HCT116 (cell line): ENCODE data around the gene PHF3.

Source experiments
- ATF3 ChIP-seq: IDR thresholded peaks from 2 replicates; pipeline ENCODE4 v1.6.1; 2012
- CEBPB ChIP-seq: IDR thresholded peaks from 2 replicates; pipeline ENCODE4 v1.6.1; 2012; ENCODE audit warnings: low read depth
- CTCF ChIP-seq, 3 experiments: fragments of 200-600 bp in 1 of 3; sonication (generic) in 1 of 3; IDR thresholded peaks in 2 of 3; conservative IDR thresholded peaks in 1 of 3; 2 replicates each; pipeline ENCODE4 v1.5.1; 2012 to 2017; ENCODE audit warnings: low read depth in 2 of 3, low read length in 2 of 3, antibody characterized with exemption in 1 of 3, borderline replicate concordance in 1 of 3, control low read depth in 1 of 3, mild to moderate bottlenecking in 1 of 3, mixed read lengths in 1 of 3, mixed run types in 1 of 3, moderate library complexity in 1 of 3; ENCODE audit not compliant: insufficient read depth in 1 of 3
- EGR1 ChIP-seq: IDR thresholded peaks from 2 replicates; pipeline ENCODE4 v1.6.1; 2012; ENCODE audit warnings: low read depth
- EZH2 ChIP-seq: fragments of 200-600 bp; sonication (generic); IDR thresholded peaks from 2 replicates; pipeline ENCODE4 v1.6.1; 2017; ENCODE audit warnings: antibody characterized with exemption, mixed run types
- FOSL1 ChIP-seq: IDR thresholded peaks from 2 replicates; pipeline ENCODE4 v1.6.1; 2012; ENCODE audit warnings: low read depth
- POLR2A ChIP-seq: IDR thresholded peaks from 2 replicates; pipeline ENCODE4 v1.7.0; 2011; ENCODE audit warnings: borderline replicate concordance; ENCODE audit not compliant: insufficient read depth, insufficient read length; ENCODE audit errors: extremely low read depth
- POLR2AphosphoS5 ChIP-seq: IDR thresholded peaks from 2 replicates; pipeline ENCODE4 v1.6.1; 2011; ENCODE audit warnings: mild to moderate bottlenecking, low read depth, low read length, moderate library complexity
- SP1 ChIP-seq: IDR thresholded peaks from 2 replicates; pipeline ENCODE4 v1.6.1; 2012; ENCODE audit warnings: low read depth
- ZFX ChIP-seq: fragments of 450-650 bp; IDR thresholded peaks from 2 replicates; pipeline ENCODE4 v1.6.1; 2017
- ZNF274 ChIP-seq: fragments of 200-500 bp; sonication (Bioruptor generic); IDR thresholded peaks from 2 replicates; pipeline ENCODE4 v1.6.1; 2014; ENCODE audit warnings: mild to moderate bottlenecking, low read depth, low read length, inconsistent platforms

DNA sequence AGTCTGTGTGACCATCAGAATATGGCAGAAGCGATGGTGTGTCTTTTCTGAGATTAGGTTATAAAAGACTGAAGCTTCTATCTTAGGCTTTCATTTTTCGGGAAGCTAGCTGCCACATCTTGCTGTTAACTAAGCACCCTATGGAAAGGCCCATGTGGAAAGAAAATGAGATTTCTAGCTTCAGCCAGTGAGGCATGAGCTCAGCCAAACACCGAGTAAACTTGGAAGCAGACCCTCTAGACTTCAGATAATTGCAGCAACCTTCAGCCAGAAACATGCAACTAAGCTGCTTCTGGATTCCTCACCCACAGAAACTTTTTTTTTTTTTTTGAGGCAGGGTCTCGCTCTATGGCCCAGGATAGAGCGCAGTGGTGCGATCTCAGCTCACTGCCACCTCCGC, 42.7 kb upstream of the PHF3 start:
- no peak for TF ChIP-seq CTCF (IDR thresholded peaks at IDR 0.05 in 2 of 3, conservative IDR thresholded peaks at IDR 0.05 in 1 of 3; ENCODE audit: borderline replicate concordance in 1 of 3, insufficient read depth in 1 of 3, low read depth in 2 of 3, low read length in 2 of 3)
- TF ChIP-seq EZH2: no peak
- TF ChIP-seq FOSL1: no peak
- TF ChIP-seq POLR2A: no peak
- TF ChIP-seq ZNF274: no peak
- no peak for TF ChIP-seq ZFX
- no peak for TF ChIP-seq POLR2AphosphoS5
- no peak for TF ChIP-seq SP1
- TF ChIP-seq ATF3: no peak
- TF ChIP-seq EGR1: no peak
- no peak for TF ChIP-seq CEBPB
